K562 (cell line): Measurements from ENCODE around the gene PRPF6. TPM values are rescaled to one million over a fixed set of nuclear protein-coding genes. Genes with fewer than 3 reads are reported as not detected.

Experiments used
- AFF1 ChIP-seq, 2 experiments: fragments of 450-650 bp; IDR thresholded peaks; 2 replicates each; pipeline ENCODE4 v1.6.1; 2018; ENCODE audit warnings: mild to moderate bottlenecking in 2 of 2, low read depth in 1 of 2; ENCODE audit not compliant: partially characterized antibody in 2 of 2
- FIP1L1 ChIP-seq: fragments of 200-400 bp; formaldehyde crosslinking; IDR thresholded peaks from 2 replicates; pipeline ENCODE4 v1.6.1; 2018; ENCODE audit warnings: mild to moderate bottlenecking, low read depth, low read length; ENCODE audit not compliant: poor library complexity, severe bottlenecking
- GTF2E2 ChIP-seq: fragments of 200-800 bp; sonication (Bioruptor generic); IDR thresholded peaks from 2 replicates; pipeline ENCODE4 v1.6.1; 2016; ENCODE audit warnings: missing genetic modification characterization, missing compliant biosample characterization
- HSF4 ChIP-seq: fragments of 250-450 bp; sonication (Bioruptor Pico); IDR thresholded peaks from 2 replicates; pipeline ENCODE4 v2.1.2; 2022; ENCODE audit warnings: mild to moderate bottlenecking, moderate library complexity, borderline replicate concordance
- KLF13 ChIP-seq: fragments of 450-650 bp; IDR thresholded peaks from 2 replicates; pipeline ENCODE4 v1.6.1; 2016; ENCODE audit warnings: missing genetic modification characterization, low read depth, mild to moderate bottlenecking, missing compliant biosample characterization, moderate library complexity, borderline replicate concordance
- RB1 ChIP-seq: fragments of 450-650 bp; IDR thresholded peaks from 2 replicates; pipeline ENCODE4 v1.6.1; 2017; ENCODE audit warnings: low read depth, mild to moderate bottlenecking
- RBFOX2 ChIP-seq: fragments of 200-400 bp; formaldehyde crosslinking; IDR thresholded peaks from 2 replicates; pipeline ENCODE4 v1.6.1; 2017; ENCODE audit warnings: low read depth, mild to moderate bottlenecking, low read length, moderate library complexity
- SIN3A ChIP-seq, 2 experiments: fragments of 150-350 bp in 1 of 2; IDR thresholded peaks; 2 replicates each; pipeline ENCODE4 v1.6.1; 2011 to 2016; ENCODE audit warnings: borderline replicate concordance in 2 of 2, low read depth in 2 of 2, low read length in 2 of 2, mild to moderate bottlenecking in 2 of 2, moderate library complexity in 2 of 2; ENCODE audit not compliant: control insufficient read depth in 1 of 2
- YY1 ChIP-seq, 3 experiments: IDR thresholded peaks; 2 replicates each; pipeline ENCODE4 v1.6.1; 2011; ENCODE audit warnings: low read length in 2 of 3, mild to moderate bottlenecking in 2 of 3, moderate library complexity in 2 of 3, borderline replicate concordance in 1 of 3, control low read depth in 1 of 3, low read depth in 1 of 3; ENCODE audit not compliant: insufficient read depth in 3 of 3, insufficient replicate concordance in 2 of 3, control insufficient read depth in 1 of 3, insufficient read length in 1 of 3; ENCODE audit errors: extremely low read depth in 1 of 3
- ZBTB11 ChIP-seq, 3 experiments: fragments of 200-800 bp in 1 of 3; fragments of 250-450 bp in 1 of 3; fragments of 450-650 bp in 1 of 3; sonication (Bioruptor Pico) in 1 of 3; sonication (Bioruptor generic) in 1 of 3; formaldehyde crosslinking in 1 of 3; IDR thresholded peaks; 2 replicates each; pipeline versions ENCODE4 v1.6.1 to v1.8.0; 2016 to 2022; ENCODE audit warnings: mild to moderate bottlenecking in 2 of 3, missing genetic modification characterization in 2 of 3, missing compliant biosample characterization in 1 of 3, moderate library complexity in 1 of 3
- ZBTB17 ChIP-seq: fragments of 450-650 bp; formaldehyde crosslinking; IDR thresholded peaks from 2 replicates; pipeline ENCODE4 v1.4.0; 2020; ENCODE audit warnings: mild to moderate bottlenecking
- ZBTB9 ChIP-seq: fragments of 450-650 bp; formaldehyde crosslinking; IDR thresholded peaks from 2 replicates; pipeline ENCODE4 v1.4.0; 2020; ENCODE audit warnings: mild to moderate bottlenecking, moderate library complexity
- ZNF395 ChIP-seq: fragments of 200-800 bp; sonication (Bioruptor generic); IDR thresholded peaks from 2 replicates; pipeline ENCODE4 v1.6.1; 2017; ENCODE audit warnings: missing genetic modification characterization, missing compliant biosample characterization
- polyA plus RNA-seq, 8 experiments: library from polyadenylated mRNA; depleted of rRNA in 4 of 8; stranded (reverse) in 5 of 8; unstranded in 3 of 8; fragments of >200 nt; fragmentation: Nextera tagmentation in 2 of 8; fragmentation: Illumina TruSeq in 1 of 8; extraction: Ambion mirVana in 2 of 8; extraction: Trizol in 1 of 8; gene quantifications; 2 replicates each; pipeline versions ENCODE4 v1.2.1 to v1.2.3, GENCODE V29; 2011 to 2014; ENCODE audit warnings: inconsistent platforms in 1 of 8, missing spikeins in 1 of 8
- total RNA-seq, 7 experiments: library from RNA; depleted of rRNA in 6 of 7; stranded (reverse); fragments of >200 nt in 6 of 7; fragmentation: Illumina TruSeq in 2 of 7; extraction: Trizol in 2 of 7; gene quantifications; 2 replicates each; pipeline versions ENCODE4 v1.2.1 to v1.2.3, GENCODE V29; 2011 to 2021; ENCODE audit warnings: low replicate concordance in 1 of 7

Gene PRPF6
- total and polyA plus RNA-seq, 9 of the 15 experiments (the other 6 are each of a cell fraction or from before 2014, with no cell fraction given), result 4.2 to 83.2 (median 59.9) TPM

- TF ChIP-seq FIP1L1, result peak; percentile 20
- TF ChIP-seq HSF4 (CRISPR knock-in tag), result 0 out of 2 replicates have a peak, but pooled peaks have one; percentile 2
- TF ChIP-seq KLF13 (tag), result peak; percentile 91
- peak; percentile 87 for TF ChIP-seq RB1
- peak; percentile 81 for TF ChIP-seq ZBTB17 (CRISPR knock-in tag)
- peak in 2 of 3 experiments; percentile 24 to 68 for TF ChIP-seq YY1 (IDR thresholded peaks at IDR 0.05; ENCODE audit: borderline replicate concordance in 1 of 3, control insufficient read depth in 1 of 3, extremely low read depth in 1 of 3, insufficient read depth in 3 of 3, insufficient read length in 1 of 3, insufficient replicate concordance in 2 of 3, low read depth in 1 of 3, low read length in 2 of 3)
- peak in 1 of 3 experiments; percentile 88; a peak in 2 of 6 replicates for TF ChIP-seq ZBTB11 (CRISPR knock-in tag; IDR thresholded peaks at IDR 0.05)
- peak; percentile 81 for TF ChIP-seq RBFOX2
- TF ChIP-seq AFF1 (IDR thresholded peaks at IDR 0.05; ENCODE audit: low read depth in 1 of 2, partially characterized antibody in 2 of 2), result peak in 1 of 2 experiments; percentile 97
- TF ChIP-seq SIN3A (IDR thresholded peaks at IDR 0.05; ENCODE audit: borderline replicate concordance in 2 of 2, control insufficient read depth in 1 of 2, low read depth in 2 of 2, low read length in 2 of 2), result peak in 1 of 2 experiments; percentile 68; a peak in 2 of 4 replicates
- TF ChIP-seq ZBTB9, result peak; percentile 97
- no peak for TF ChIP-seq GTF2E2 (tag)
- peak; percentile 98 for TF ChIP-seq ZNF395
Observed at GRCh38 chr20:64062596-64063388, 81.9 kb downstream of the PRPF6 start, which contains the start of gene TCEA2 (continued).
